Heart left ventricle (tissue), 16 donors: ENCODE data around the gene CUL7. TPM values are rescaled to one million over a fixed set of nuclear protein-coding genes. Genes with fewer than 3 reads are reported as not detected.

Source experiments
- ATAC-seq, 4 donors: fragments of 200-7000 bp; cut with Tn5 transposase; one replicate each; pipeline ENCODE4 v1.9.1; 2020 to 2022; ENCODE audit warnings: moderate library complexity in 4 of 4, mild to moderate bottlenecking in 3 of 4, moderate number of reproducible peaks in 1 of 4
- DNase-seq, 5 donors: peaks; one replicate each; pipeline ENCODE4 v3.0.0-alpha.2; 2020
- H3K27ac ChIP-seq, 12 donors: fragments of 200-600 bp; sonication (generic) in 4 of 12; one replicate each; pipeline versions ENCODE4 v1.5.0 to v1.8.0; 2016 to 2022; ENCODE audit warnings: mild to moderate bottlenecking in 2 of 12
- H3K27me3 ChIP-seq, 9 donors: fragments of 200-600 bp; sonication (generic) in 2 of 9; one replicate each; pipeline versions ENCODE4 v1.5.1 to v1.8.0; 2016 to 2022; ENCODE audit warnings: mild to moderate bottlenecking in 3 of 9
- H3K36me3 ChIP-seq, 9 donors: fragments of 200-600 bp; sonication (generic) in 2 of 9; one replicate each; pipeline versions ENCODE4 v1.5.0 to v1.8.0; 2018 to 2022; ENCODE audit warnings: mild to moderate bottlenecking in 2 of 9
- H3K4me1 ChIP-seq, 12 donors: fragments of 200-600 bp; sonication (generic) in 4 of 12; one replicate each; pipeline versions ENCODE4 v1.5.0 to v1.8.0; 2016 to 2022; ENCODE audit warnings: mild to moderate bottlenecking in 3 of 12
- H3K4me3 ChIP-seq, 12 donors: fragments of 200-600 bp; sonication (generic) in 4 of 12; one replicate each; pipeline versions ENCODE4 v1.5.0 to v1.8.0; 2017 to 2022; ENCODE audit warnings: mild to moderate bottlenecking in 9 of 12, moderate library complexity in 4 of 12
- H3K9me3 ChIP-seq, 12 donors: fragments of 200-600 bp; sonication (generic) in 4 of 12; one replicate each; pipeline versions ENCODE4 v1.5.0 to v1.8.0; 2016 to 2022; ENCODE audit warnings: mild to moderate bottlenecking in 1 of 12
- CTCF ChIP-seq, 12 donors: fragments of 200-600 bp; sonication (generic) in 4 of 12; IDR thresholded peaks; one replicate each; pipeline versions ENCODE4 v1.5.0 to v1.8.0; 2018 to 2022; ENCODE audit warnings: antibody characterized with exemption in 12 of 12, mild to moderate bottlenecking in 5 of 12
- POLR2A ChIP-seq, 2 donors: fragments of 450-650 bp; IDR thresholded peaks; one replicate each; pipeline ENCODE4 v1.6.1; 2017; ENCODE audit warnings: antibody characterized with exemption in 2 of 2, mild to moderate bottlenecking in 2 of 2, moderate library complexity in 2 of 2
- WGBS, 4 donors: extraction: QIAGEN DNeasy Blood & Tissue Kit in 2 of 4; methylation state at CpG; one replicate each; pipeline versions ENCODE4 v1.1.5 to v1.1.7; 2013 to 2018; 5-methylcytosine and 5-hydroxymethylcytosine counted together
- intact Hi-C, 10 donors: fragments of 100-400 bp; cut with DNase I; formaldehyde crosslinking; loops; one replicate each; pipeline versions ENCODE4 v1.11.1 to v1.14.2; 2022
- polyA plus RNA-seq, 2 donors: library from polyadenylated mRNA; stranded (reverse); fragments of 200-250 nt; gene quantifications; one replicate each; pipeline ENCODE4 v1.2.3, GENCODE V29; 2013
- total RNA-seq, 9 donors: library from RNA; depleted of rRNA in 2 of 9; stranded (reverse); fragments of >200 nt in 2 of 9; fragmentation: NEBNext Ultra II Directional in 3 of 9; extraction: Animal tissue kit (Norgen Biotek cat#: 25700) in 3 of 9; gene quantifications; one replicate each; pipeline versions ENCODE4 v1.1.0 to v1.2.4, GENCODE V29; 2016 to 2023
- donor health status: ischemic (EF 13 %, LVEDD 7.1; RV severe dilation, severe dysfunction).
- donor health status: healthy with polysubstance abuse.
- donor health status: DM: no; HTN: yes; CAD: no.
- donor health status: DM: no; HTN: no; CAD: no.
- donor health status: ischemic (EF 25% LVEDD 6.9; RV normal size, moderate dysfunction).
- donor health status: ischemic (EF 25% LVEDD 5.7; RV mildly dilated, moderate dysfunction).
- donor health status: healthy.
- donor health status: DM: yes; HTN: yes; CAD: no.
- donor health status: ischemic (EF 35%, LVEDD 5.7; RV mildly dilated, moderate dysfunction).
- donor health status: nonischemic (EF 11% LVEDD 7.7; RV severe dilation, severe dysfunction).
- donor health status: DM: yes; HTN: yes; CAD: no.
- donor health status: PGD.
- donor health status: ischemic (EF 29% LVEDD 5.4; RV normal size, mild dysfunction).
- donor health status: nonischemic (EF 23%, LVEDD 6.1; RV moderate dilation, normal function).

The CUL7 gene
- total and polyA plus RNA-seq, 11 donors = 3.5 to 13.2 (median 7.9) TPM

GRCh38 chr6:43052842-43053544, 658 bp downstream of the CUL7 start:
- intact Hi-C loops = loop anchor here in 6 of 10 donors (2.0 to 10.0 kb wide), 5 partner anchors 32 to 151 kb away; partner anchors contain the start of gene RRP36 (in 1 of the 6)
- DNase-seq (peak in 3 of 5 donors; percentile 40 to 48 (median 41)), ATAC-seq (peak; percentile 10 to 38 (median 26))
- peak overlapping the region; percentile 81 to 97 (median 94) for H3K27ac ChIP-seq
- TF ChIP-seq CTCF (IDR thresholded peaks at IDR 0.05) = no peak
- no peak for TF ChIP-seq POLR2A (IDR thresholded peaks at IDR 0.05)
- H3K4me1 ChIP-seq = peaks cover 0 to 27% (median 12%) of the 10 kb centered on the region in 12 donors
- peaks cover 0 to 58% (median 49%) of the 10 kb centered on the region in 9 donors for H3K36me3 ChIP-seq
- peak overlapping the region; percentile 36 to 87 (median 74) for H3K4me3 ChIP-seq
- H3K9me3 ChIP-seq = no peaks in the 10 kb centered on the region
- WGBS, 4 donors = 20 to 32% (median 30%) methylated on average over 22 of the region's 22 CpGs
- no peaks in the 10 kb centered on the region for H3K27me3 ChIP-seq

DNA sequence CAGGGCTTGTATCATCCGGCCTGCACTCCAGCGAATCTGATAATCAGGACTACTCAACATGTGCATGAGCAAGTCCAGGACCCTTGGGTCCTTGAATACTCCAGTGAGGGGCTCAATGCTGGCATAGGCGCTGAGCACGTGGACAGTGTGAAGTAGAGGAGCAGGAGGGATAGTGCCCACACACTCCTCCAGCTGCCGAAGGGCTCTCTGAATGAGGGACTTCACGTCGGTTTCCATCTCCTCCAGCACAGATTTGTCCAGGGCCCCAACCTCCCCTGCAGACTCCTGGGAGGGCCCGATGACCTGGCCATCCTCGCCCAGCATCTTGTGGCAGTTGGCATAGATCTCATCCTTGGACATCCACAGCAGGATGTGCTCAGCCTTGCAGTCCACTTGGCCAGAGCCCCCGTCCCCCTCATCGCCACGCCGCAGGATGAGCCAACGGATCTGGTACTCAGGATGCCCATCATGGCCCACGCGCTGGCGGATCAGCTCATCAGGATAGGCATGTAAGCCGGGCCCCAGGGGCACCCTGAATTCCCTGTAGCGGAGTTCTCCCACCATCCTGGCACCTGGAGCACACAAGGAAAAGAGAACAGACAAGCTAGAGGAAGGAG, 1.3 kb downstream of the CUL7 start:
- Histone ChIP-seq H3K27me3 (no peaks in the 10 kb centered on the region), H3K27ac (peak overlapping the region in 9 of 12 donors; percentile 24 to 97 (median 94)), H3K4me3 (peak overlapping the region in 5 of 12 donors; percentile 67 to 86 (median 76)), H3K36me3 (peaks cover 0 to 58% (median 48%) of the 10 kb centered on the region in 9 donors), H3K9me3 (no peaks in the 10 kb centered on the region), H3K4me1 (peaks cover 0 to 25% (median 10%) of the 10 kb centered on the region in 12 donors)
- intact Hi-C loops = loop anchor here in 6 of 10 donors (2.0 to 10.0 kb wide), 5 partner anchors 32 to 150 kb away; partner anchors contain the start of gene RRP36 (in 1 of the 6)
- ATAC-seq (no peak), DNase-seq (peak in 1 of 5 donors; percentile 38)
- no peak for TF ChIP-seq CTCF (IDR thresholded peaks at IDR 0.05)
- no peak for TF ChIP-seq POLR2A (IDR thresholded peaks at IDR 0.05)
- 75 to 80% (median 78%) methylated on average over 19 of the region's 19 CpGs for WGBS, 4 donors

DNA sequence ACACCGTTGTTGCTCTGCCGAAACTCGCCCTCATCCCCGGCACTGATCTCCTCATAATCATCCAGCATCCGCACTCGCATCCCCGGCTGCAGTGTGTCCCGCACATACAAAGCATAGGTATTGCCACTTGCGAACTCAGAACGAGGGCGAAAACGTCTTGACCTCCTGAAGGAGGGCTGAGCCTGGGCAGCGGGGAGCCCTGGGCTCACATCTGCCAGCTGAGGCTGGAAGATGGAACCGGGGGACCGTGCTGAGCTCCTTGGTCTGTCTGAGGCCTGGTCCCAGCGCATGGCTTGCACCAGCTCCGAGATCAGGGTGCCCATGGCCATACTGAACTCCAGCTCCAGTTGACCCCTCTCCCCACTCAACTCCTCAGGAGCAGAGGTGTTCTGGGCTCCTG, 2.7 kb downstream of the CUL7 start:
- intact Hi-C loops = loop anchor here in 6 of 10 donors (5.0 to 10.0 kb wide), 4 partner anchors 34 to 149 kb away; no protein-coding TSS in a partner anchor
- no peaks in the 10 kb centered on the region for H3K27me3 ChIP-seq
- 93 to 96% (median 95%) methylated on average over 14 to 17 of the region's 17 CpGs for WGBS, 4 donors
- no peaks in the 10 kb centered on the region for H3K9me3 ChIP-seq
- ATAC-seq (no peak), DNase-seq (no peak)
- peaks cover 0 to 58% (median 47%) of the 10 kb centered on the region in 9 donors for H3K36me3 ChIP-seq
- H3K4me1 ChIP-seq = peaks cover 0 to 25% (median 10%) of the 10 kb centered on the region in 12 donors
- no peak for TF ChIP-seq POLR2A (IDR thresholded peaks at IDR 0.05)
- no peak overlapping the region for H3K4me3 ChIP-seq
- H3K27ac ChIP-seq = no peak overlapping the region

DNA sequence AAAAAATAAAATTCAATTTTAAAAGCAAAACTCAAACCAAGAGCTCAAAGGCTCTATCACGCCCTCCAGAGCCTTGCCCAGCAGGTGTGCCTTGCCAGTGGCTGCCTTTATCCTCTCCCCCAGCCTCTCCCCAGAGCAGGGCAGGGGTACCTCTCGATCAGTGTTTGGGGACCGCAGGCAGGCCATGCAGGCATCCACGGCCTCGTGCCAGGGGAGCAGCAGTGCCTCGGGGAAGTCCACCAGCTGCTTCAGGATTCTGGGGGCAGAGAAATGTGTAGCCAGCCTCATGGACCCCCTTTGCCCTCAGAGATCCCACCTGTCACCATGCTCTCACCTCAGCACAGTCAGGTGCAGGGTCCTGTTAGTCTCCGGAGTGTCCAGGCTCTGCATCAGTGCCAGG, 5.7 kb downstream of the CUL7 start:
- Histone ChIP-seq H3K4me3 (no peak overlapping the region), H3K36me3 (peaks cover 0 to 73% (median 54%) of the 10 kb centered on the region in 9 donors), H3K4me1 (peaks cover 0 to 12% (median 4%) of the 10 kb centered on the region in 12 donors), H3K27me3 (no peaks in the 10 kb centered on the region), H3K27ac (no peak overlapping the region), H3K9me3 (no peaks in the 10 kb centered on the region)
- DNase-seq (no peak), ATAC-seq (no peak)
- intact Hi-C loops = no loop called here
- TF ChIP-seq CTCF (IDR thresholded peaks at IDR 0.05) (no peak), POLR2A (IDR thresholded peaks at IDR 0.05) (no peak)
- 89 to 94% (median 91%) methylated on average over 6 to 7 of the region's 7 CpGs for whole genome bisulfite sequencing, 4 donors
